IPS DF 19.7 (cell line): ENCODE measurements around the gene TRAF3IP1.

Experiments
- DNase-seq: peaks from one replicate; pipeline ENCODE4 v3.0.0-alpha.2; 2013; ENCODE audit warnings: low read depth, low spot score

The TRAF3IP1 gene

DNA sequence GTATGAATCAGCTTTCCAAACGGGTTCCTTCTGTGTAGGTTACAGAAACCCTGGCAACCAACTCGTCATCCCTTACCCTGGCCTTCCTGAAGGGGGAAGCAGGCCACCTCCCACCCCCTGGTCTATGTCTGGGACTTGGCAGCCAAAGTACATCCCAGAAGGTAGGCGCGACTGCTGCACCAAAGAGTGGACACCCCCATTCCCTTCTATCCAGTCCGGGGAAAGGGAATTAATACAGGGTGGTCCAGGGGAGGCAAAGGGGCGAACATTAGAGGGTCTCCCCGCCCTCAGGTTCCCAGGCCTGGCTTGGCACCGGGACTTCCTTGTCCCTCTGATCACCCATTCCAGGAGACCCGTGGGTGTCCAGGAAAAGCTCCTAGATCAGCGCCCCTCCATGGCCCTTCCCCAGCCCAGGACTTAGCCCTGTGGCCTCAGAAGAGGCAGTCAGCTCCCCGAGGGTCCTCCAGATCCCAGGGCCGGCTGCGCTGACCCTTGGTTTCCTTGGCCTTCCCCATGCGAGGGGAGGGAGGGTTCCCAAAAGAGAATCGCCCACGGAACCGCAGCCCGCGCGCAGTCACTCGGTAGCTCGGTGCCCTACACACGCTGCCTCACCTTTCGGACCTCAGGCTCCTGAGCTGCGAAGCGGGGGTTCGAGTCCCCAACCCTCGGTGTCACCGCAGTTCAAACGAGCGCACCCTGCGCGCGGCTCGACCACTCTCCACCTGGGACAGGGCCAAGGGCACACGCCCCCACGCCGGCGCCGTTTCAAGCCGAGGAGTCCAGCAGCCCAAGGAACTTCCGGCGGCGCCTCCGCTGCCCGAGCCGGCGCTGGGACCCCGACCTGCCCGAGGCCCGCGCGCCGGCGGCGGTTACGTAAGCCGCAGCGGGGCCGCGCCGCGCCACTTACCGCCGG is 32.3 kb upstream of the TRAF3IP1 start, which contains the start of gene PER2:
Gene PER2 (minus strand): TSS at position 874 of the 913 bp plus-strand sequence. CDS start 10,674 bp downstream, outside the sequence.
- DNase-seq, result no peak

DNA sequence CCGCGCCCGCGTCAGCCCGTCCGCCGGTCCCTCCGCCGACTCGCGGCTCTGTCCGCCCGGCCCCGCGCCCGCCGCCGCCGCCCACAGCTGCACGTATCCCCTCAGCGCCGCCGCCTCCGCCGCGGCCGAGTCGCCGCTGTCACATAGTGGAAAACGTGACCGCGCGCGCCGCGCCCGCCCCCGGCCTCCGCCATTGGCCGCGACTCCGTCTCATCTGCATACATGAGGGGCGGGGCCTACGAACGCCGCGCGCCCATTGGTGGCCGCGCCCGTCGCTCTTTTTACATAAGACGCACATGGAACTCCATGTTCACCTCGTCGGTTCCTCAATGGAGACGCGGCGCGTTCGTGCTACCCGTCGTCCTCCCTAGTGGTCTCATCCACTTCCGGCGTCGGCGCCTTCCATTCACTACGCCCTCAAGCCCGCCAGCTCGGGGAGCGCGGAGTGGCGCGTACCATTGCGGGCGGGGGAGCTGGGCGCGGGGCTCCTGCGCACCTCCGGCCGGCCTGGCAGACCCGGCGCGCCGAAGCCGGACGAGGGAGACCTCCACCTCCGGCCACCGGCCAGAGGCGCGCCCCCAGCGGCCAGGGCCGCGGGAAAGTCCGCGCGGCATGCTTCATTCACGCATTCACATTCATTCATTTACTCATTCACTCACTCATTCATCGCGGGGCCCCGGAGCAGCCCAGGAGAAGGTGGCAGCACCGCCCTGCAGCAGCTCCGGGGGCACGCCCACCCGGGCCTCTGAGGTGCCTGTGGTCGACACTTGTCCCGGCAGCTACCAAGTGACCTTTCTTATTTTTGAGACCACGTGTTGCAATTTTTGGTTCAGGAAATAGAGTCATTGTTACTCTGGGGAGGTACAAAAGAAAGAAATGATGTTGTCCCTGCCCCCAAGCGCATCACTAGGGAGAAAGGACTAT is 31.4 kb upstream of the TRAF3IP1 start:
- DNase-seq, result peak; percentile 98

DNA sequence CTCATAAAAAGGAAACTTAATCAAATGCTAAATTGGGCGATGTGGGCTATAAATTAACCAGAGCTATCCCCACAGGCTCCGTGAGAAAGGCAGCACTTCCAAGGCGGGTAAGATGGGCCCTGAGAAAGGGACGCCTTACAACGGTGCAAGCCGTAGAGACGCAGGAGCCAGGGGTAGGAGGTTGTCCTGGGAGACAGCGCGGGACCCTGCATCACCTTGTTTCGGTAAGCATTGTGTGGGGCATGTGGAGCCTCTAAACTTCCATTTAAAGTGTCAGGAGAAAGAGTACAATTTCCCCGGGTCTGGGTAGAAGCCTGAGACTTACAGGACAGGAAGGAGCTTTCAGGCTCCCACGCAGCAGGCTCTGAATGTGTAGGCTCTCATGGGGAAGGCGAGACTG is 30.7 kb upstream of the TRAF3IP1 start:
- no peak for DNase-seq

DNA sequence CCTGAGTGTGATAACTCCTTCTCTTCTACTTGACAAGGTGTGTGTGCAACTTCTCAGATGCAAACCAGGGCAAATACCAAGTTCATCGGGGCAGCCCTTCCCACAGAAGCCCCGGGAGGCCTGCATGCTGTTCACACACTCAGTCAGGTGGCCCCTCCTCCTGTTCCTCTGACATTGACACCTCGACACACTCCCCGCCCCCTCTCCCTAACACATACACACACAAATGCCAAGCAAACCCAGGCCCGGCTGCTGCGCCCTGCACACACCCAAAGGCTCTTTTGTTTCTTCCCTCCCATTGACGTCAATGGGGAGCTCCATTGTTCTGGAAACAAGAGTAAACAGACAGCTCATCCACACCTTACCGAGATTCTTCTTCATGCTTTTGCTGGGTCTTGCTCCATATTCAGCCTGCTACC is 30.2 kb upstream of the TRAF3IP1 start:
- DNase-seq, result no peak

DNA sequence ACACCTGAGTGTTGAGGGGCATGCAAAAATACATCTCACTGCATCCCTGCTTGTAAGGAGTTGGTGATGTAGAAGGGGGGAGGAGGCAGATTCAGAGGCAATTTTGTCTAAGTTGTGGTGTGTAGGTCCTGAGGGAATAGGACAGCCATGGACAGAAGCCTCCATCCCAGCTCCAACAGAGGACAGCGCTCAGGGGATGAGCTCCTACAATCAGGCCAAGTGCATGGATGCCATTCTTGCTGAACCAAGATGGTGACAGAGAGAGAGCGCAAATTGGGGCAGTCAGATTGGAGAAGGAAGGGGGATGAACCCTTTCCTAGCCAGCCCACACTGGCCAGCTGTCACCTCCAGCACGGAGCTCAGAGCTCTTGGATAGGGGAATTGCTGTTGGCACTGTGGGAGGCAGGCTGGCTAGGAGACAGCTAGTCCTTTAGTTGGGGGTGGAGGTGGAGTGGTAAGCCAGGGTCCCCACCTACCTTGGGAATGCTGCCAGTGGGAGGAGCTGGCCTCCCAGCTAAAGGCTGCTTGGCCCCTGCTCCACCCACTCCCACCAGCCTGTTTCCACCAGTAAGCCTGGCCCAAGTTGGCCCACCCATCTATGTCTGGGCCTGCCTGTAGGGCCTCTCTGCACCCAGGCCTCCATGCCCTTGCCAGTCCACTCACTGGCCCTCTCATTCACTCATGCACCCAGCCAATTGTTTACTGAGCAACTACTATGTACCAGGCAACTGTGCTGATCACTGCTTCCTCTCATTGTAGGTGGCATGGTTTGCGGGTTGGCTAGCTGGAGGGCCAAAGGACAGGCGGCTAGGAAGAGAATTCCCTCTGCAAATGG is 29.4 kb upstream of the TRAF3IP1 start:
- DNase-seq, result no peak

DNA sequence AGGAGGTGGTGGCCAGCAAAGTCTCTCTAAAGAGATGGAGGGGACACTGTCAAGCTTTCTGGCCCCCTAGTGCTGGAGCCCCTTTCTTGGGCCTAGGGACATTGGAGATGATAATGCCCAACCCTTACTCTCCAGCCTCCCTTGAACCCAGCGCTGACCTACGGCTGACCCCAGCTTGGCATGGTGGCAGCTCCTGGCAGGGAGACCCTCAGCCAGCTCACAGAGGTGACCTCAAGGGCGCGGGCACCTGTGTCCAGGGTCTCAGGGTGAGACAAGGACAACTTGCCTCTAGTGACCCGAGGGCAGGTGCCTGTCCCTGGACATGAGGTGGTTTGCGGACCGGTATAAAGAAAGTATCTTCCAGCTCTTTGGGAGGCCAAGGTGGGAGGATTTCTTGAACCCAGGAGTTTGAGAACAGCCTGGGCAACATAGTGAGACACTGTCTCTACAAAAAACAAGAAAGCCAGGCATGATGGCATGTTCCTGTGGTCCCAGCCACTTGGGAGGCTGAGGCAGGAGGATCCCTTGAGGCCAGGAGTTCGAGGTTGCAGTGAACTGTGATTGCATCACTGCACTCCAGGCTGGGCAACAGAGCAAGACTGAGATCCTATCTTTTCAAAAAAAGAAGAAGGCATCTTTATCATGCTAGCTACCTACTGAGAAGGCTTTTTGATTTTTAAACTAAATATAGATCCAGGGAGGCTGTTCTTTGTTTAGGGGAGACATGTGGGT is 28.6 kb upstream of the TRAF3IP1 start:
- no peak for DNase-seq

DNA sequence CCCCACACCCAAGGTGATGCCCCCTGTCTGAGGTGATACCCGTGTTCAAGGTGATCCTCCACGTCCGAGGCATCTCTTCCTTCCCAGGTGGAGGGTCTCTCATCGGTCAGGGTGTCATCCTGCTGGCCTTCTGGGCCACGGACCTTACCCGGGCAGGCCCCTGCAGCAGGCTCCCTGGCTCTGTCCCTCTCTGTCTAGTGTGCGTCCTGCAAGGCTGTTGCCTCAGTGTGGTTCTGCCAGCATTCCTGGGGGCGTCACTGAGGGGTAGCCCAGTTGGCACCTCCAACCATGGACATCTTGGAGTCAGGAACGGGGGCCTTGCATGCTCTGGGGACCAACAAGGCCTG is 26.3 kb upstream of the TRAF3IP1 start:
- DNase-seq, result no peak

DNA sequence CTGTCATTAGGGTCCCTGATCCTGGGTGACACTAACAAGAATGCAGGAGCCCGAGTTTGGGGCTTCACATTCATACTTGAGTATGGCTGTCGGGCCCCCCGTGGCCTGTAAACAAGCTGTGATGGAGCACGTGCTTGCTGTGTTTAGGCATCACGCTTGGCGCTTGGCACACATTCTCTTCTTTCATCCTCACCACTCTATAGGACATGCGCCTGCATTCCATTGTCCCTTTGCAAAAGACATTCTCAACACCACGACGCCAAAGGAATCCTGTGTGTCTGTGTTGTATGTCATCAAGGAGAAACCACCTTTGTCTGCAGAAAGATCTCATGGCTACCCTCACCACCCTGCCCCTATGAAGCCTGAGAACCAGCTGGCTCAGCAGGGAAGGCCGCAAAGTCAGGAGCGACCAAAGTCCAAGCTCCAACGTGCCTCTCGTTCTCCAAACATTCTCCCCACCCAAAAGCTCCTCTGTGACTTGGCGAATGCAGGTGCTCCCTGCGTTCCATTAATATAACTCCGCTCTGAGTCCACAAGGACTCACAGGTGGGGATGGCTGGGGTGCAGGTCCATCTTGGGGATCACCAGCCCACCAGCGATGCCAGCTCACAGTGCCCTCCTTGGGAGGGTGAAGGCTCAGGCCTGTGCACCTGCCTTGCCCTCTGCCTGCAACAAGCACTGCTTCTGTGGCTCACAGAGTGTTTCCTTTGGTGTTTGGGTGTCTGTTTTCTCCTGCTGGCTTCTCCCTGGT is 25.8 kb upstream of the TRAF3IP1 start:
- no peak for DNase-seq

DNA sequence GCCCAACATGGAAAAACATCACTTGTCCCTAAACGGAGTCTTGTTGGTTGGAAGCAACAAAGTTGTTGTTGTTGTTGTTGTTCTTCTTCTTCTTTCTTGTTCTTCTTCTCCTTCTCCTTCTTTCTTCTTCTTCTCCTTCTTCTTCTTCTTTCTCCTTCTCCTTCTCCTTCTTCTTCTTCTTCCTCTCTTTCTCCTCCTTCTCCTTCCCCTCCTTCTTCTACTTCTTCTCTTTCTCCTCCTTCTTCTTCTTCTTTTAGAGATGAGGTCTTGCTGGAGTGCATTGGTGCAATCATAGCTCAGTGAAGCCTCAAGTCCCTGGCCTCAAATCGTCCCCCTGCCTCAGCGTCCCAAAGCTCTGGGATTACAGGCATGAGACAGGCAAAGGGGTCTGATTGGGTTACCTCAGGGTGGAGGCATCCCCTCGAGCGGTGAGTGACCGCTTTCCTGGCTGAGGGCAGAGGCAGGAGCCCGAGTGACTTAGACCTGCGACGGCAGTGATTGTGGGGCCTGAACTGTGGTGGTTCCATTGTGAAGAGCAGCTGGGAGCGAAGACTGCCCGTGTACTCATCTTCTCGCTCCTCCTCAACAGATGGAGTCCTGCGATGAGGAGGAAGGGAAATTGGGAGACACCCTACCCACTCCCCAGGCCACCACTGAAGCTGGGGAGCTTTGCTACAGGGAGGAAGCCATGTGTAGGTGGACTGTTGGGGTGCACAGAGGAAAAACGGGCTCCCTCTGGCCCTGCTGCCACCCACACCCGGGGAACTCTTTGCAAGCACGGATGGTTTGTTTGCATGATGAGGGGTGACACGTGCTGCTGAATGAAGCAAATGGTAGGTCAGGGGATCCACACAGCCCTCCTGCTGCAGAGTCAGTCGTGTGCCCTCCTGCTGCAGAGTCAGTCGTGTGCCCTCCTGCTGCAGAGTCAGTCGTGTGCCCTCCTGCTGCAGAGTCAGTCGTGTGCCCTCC is 24.9 kb upstream of the TRAF3IP1 start:
- DNase-seq, result no peak

DNA sequence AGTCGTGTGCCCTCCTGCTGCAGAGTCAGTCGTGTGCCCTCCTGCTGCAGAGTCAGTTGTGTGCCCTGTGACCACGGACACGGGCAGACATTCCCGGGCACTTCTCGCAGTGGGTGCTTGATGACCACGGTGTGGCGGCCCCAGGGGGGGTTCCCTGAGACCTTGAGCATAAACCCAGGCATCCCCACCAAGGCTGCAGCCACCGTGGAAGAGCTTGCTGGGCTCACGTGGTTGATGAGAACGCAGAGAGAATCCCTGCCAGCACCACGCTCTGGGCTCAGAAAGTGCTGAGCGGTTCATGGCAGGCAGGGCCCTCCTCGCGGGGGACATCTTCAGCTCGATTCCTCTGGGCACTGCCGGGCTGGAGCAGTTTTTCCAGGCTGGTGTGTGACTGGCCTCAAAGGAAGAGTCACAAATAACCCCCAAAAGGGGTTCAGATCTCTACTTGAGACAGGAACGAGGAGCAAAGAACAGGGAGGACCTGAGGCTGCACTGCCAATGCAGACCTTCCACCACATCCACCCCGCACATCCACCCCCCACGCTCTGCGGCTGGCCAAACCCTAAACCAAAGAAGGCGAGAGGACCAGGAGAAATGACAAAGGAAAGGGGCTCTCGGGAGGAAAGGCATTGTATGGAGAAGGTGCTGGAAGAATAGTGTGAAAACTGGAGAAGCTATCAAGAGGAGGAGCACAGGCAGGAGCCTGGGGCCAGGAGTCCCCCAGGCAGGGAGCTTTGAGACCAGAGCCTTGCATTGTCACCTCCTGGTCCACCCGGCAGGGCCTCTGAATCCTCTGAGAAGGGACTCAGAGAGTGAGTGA is 23.5 kb upstream of the TRAF3IP1 start:
- no peak for DNase-seq

DNA sequence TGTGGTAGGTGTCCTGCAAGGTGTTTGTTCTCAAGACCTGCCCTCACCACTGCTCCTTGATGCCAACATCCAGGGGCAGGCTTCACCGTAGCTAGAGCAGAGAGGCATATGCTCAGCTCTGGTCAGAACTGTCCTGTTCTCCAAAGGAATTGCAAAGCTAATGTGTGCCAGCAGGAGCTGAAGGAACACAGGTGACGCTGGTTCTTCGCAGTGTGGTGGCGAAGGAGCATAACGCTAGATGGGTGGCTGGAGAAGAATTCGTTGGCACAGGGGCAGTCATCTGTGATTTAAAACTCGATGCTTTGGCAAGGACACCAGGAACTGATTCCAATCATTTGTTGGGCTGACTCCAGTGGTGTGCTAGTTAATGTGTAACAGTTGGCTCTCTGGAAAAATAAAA is 20.5 kb upstream of the TRAF3IP1 start:
- DNase-seq, result no peak

DNA sequence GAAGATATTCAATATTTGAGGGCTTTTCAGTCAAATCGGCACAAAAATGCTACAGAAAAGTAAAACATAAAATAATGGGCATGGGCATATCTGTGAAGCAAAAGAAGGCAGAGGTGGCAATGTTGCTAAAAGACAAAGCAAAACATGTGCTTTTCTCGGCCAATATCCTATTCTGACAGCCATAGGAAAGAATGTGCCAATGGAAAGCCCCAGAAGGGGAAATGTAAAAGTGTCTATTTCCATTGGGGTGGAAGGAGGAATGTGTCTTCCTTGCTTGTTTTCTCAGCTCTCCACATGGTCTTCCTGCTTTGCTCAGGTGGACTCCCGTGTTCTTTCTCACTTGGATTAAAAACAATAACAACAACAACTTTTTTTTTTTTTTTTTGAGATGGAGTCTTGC is 18.2 kb upstream of the TRAF3IP1 start:
- DNase-seq, result no peak

DNA sequence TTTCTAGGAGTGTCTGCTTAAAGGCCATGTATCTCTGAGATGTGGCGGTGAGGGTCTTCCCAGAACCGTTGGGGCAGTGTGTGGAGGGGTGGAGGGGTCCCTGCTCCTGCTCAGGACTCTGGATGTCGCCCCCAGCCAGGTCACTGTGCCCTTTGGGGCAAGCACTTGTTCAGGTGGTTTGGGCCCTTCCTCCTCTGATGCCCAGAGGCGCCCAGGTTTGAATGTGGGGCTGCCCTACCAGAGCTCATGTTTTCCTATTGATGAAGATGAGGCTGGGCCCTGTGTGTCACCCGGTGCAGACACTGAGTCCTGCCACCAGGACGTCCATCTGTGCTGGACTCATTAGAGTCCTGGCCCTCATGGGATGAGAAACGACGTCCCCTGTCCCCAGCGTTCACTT is 17.6 kb upstream of the TRAF3IP1 start:
- DNase-seq, result no peak

DNA sequence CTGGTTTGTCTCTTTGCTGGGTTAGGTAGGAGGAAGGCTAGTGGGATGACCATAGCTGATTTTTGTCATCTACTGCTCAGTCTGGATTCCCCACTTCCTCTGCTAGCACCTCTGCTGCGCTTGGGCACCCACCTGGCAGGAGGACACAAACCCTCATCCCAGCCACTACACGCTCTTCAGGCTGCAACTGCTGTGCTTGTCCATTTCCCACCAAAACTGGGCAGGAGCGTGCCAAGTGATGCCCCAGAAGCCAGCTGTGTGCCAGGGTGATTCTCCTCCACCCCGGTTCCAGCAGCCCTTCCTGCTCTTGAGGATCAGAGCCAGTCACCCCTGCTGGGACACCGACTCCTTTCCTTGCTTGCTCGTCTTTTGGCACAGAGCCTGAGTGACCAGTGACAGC is 16.2 kb upstream of the TRAF3IP1 start:
- no peak for DNase-seq

DNA sequence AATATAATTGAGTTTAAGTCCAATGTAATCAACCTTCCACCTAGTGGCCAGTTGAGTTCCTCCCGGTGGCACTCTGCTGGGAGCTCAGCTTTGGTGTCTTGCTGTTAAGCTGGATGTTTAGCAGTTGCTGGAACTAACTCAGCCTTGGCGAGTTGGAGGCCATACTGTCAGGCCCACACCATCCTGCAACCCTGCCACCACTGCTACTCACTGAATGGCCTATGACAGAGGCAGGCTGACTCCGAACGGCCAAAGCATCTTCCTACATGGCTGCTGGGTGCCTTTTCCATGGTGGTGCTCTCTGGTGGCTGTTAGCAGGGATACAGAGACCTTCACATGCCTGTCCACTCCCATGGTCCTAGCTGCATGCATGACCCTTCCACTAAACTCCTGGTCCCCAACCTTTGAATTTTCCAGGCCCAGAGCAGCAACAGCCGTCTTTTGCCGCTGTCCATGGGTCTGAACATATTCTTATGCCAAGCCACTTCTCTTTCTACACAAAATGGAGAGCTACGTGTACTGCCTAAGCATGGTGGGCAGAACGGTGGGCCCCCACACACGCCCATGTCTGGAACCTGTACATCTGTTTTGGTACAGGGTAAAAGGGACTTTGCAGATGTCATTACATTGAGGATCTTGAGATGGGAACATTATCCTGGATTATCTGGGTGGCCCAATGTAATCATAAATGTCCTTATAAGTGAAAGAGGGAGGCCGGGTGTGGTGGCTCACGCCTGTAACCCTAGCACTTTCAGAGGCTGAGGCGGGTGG is 15.0 kb upstream of the TRAF3IP1 start:
- no peak for DNase-seq

DNA sequence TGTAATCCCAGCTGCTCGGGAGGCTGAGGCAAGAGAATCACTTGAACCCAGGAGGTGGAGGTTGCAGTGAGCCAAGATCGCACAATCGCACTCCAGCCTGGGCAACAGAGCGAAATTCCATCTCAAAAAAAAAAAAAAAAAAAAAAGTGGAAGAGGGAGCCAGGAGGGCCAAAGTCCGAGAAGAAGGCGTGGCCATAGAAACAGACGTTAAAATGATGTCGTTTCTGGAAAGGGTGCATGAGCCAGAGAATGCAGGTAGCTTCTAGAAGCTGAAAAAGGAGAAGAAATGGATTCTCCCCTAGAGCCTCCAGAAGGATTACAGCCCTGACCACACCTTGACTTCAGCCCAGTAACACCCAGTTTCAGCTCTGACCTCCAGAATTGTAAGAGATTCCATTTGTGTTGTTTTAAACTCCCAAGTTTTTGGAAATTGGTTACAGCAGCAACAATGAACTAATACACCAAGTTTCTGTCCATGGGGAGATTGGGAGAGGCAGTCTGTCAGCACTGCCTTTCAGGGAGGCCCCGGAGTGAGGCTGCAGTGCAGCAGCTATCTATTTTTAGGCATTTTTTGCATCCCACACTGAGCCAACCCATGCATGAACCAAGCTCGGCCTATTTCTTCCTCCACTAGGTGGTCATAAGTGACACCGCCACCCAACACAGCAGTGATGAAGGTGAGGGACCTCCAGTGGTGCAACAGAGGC is 14.2 kb upstream of the TRAF3IP1 start:
- no peak for DNase-seq

DNA sequence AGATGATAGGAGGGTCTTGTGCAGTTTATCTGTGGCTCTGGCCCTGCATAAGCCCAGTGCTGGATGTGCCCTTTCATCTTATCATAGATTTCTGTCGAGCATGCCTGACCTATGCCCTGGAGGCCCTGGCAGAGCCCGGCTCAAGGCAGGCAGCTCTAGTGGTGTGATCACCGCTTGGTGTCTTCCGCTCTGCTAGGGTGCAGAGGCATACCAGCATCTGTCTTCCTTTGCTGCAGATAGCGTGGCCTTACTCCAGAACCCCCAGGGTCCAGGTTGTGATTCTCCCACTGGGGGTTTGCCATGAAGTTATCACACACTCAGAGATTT is 13.7 kb upstream of the TRAF3IP1 start:
- DNase-seq, result no peak
